H9 (cell line): Measurements from ENCODE around the gene KIF1A. TPM values are rescaled to one million over a fixed set of nuclear protein-coding genes. Genes with fewer than 3 reads are reported as not detected.

Source experiments
- DNase-seq: peaks from one replicate; pipeline ENCODE4 v3.0.0-alpha.2; 2017
- H2AFZ ChIP-seq: one replicate; pipeline ENCODE4 v1.6.1; 2013; ENCODE audit warnings: mild to moderate bottlenecking, low read length, control low read depth, moderate library complexity
- H2AK5ac ChIP-seq: 2 replicates; pipeline ENCODE4 v1.6.1; 2013; ENCODE audit warnings: low read length, control low read depth, mixed read lengths; ENCODE audit not compliant: insufficient read length
- H2BK120ac ChIP-seq: one replicate; pipeline ENCODE4 v1.6.1; 2013; ENCODE audit warnings: low read depth, mild to moderate bottlenecking, low read length, control low read depth, inconsistent platforms; ENCODE audit not compliant: poor library complexity, severe bottlenecking
- H2BK12ac ChIP-seq: 2 replicates; pipeline ENCODE4 v1.6.1; 2013; ENCODE audit warnings: low read length, control low read depth, mixed read lengths, low read depth; ENCODE audit not compliant: insufficient read length
- H2BK15ac ChIP-seq: 2 replicates; pipeline ENCODE4 v1.6.1; 2013; ENCODE audit warnings: low read depth, low read length, control low read depth
- H2BK20ac ChIP-seq: one replicate; pipeline ENCODE4 v1.6.1; 2013; ENCODE audit warnings: low read depth, mild to moderate bottlenecking, low read length, control low read depth, inconsistent platforms; ENCODE audit not compliant: poor library complexity, severe bottlenecking
- H2BK5ac ChIP-seq: 2 replicates; pipeline ENCODE4 v1.6.1; 2013; ENCODE audit warnings: low read length, control low read depth, mixed read lengths; ENCODE audit not compliant: insufficient read length
- H3K14ac ChIP-seq: 2 replicates; pipeline ENCODE4 v1.6.1; 2013; ENCODE audit warnings: low read length, control low read depth; ENCODE audit not compliant: insufficient read depth
- H3K18ac ChIP-seq: 2 replicates; pipeline ENCODE4 v1.6.1; 2013; ENCODE audit warnings: low read depth, mild to moderate bottlenecking, mixed read lengths, low read length, control low read depth; ENCODE audit not compliant: insufficient read length
- H3K23ac ChIP-seq: 2 replicates; pipeline ENCODE4 v1.6.1; 2013; ENCODE audit warnings: low read length, control low read depth, mixed read lengths, low read depth; ENCODE audit not compliant: insufficient read length
- H3K23me2 ChIP-seq: 2 replicates; pipeline ENCODE4 v1.6.1; 2013; ENCODE audit warnings: low read depth, mild to moderate bottlenecking, mixed read lengths, low read length, control low read depth; ENCODE audit not compliant: insufficient read length, poor library complexity, severe bottlenecking
- H3K27ac ChIP-seq: 2 replicates; pipeline ENCODE4 v1.5.1; 2013; ENCODE audit warnings: low read length, control low read depth, mixed read lengths, low read depth; ENCODE audit not compliant: insufficient read length
- H3K27me3 ChIP-seq: 2 replicates; pipeline ENCODE4 v1.6.1; 2013; ENCODE audit warnings: low read length, control low read depth, inconsistent platforms; ENCODE audit not compliant: insufficient read depth
- H3K4ac ChIP-seq: 2 replicates; pipeline ENCODE4 v1.6.1; 2013; ENCODE audit warnings: low read depth, mild to moderate bottlenecking, control low read depth, inconsistent platforms, low read length, moderate library complexity
- H3K4me1 ChIP-seq: 2 replicates; pipeline ENCODE4 v1.6.1; 2013; ENCODE audit warnings: low read length, control low read depth, inconsistent platforms; ENCODE audit not compliant: insufficient read depth
- H3K4me2 ChIP-seq: 2 replicates; pipeline ENCODE4 v1.6.1; 2013; ENCODE audit warnings: low read length, control low read depth, mixed read lengths; ENCODE audit not compliant: insufficient read length, insufficient read depth
- H3K56ac ChIP-seq: 2 replicates; pipeline ENCODE4 v1.6.1; 2013; ENCODE audit warnings: low read depth, mild to moderate bottlenecking, mixed read lengths, low read length, control low read depth; ENCODE audit not compliant: insufficient read length
- H3K79me1 ChIP-seq: 2 replicates; pipeline ENCODE4 v1.6.1; 2013; ENCODE audit warnings: low read depth, mild to moderate bottlenecking, moderate library complexity, low read length, control low read depth, inconsistent platforms; ENCODE audit not compliant: insufficient read depth, poor library complexity, severe bottlenecking
- H3K79me2 ChIP-seq: 2 replicates; pipeline ENCODE4 v1.6.1; 2013; ENCODE audit warnings: low read length, control low read depth, inconsistent platforms; ENCODE audit not compliant: insufficient read depth
- H3K9ac ChIP-seq: 2 replicates; pipeline ENCODE4 v1.6.1; 2013; ENCODE audit warnings: low read length, control low read depth, mixed read lengths; ENCODE audit not compliant: insufficient read length; ENCODE audit errors: extremely low read depth
- H3K9me3 ChIP-seq: one replicate; pipeline ENCODE4 v1.6.1; 2013; ENCODE audit warnings: low read depth, low read length, inconsistent platforms; ENCODE audit not compliant: control insufficient read depth
- H3T11ph ChIP-seq: one replicate; pipeline ENCODE4 v1.6.1; 2013; ENCODE audit warnings: mild to moderate bottlenecking, low read length, control low read depth, inconsistent platforms
- H4K20me1 ChIP-seq: one replicate; pipeline ENCODE4 v1.6.1; 2013; ENCODE audit not compliant: control insufficient read depth, insufficient read length, insufficient read depth
- H4K5ac ChIP-seq: 2 replicates; pipeline ENCODE4 v1.6.1; 2013; ENCODE audit warnings: low read depth, mild to moderate bottlenecking, mixed read lengths, low read length, control low read depth; ENCODE audit not compliant: insufficient read length
- H4K8ac ChIP-seq: replicated peaks from 2 replicates; pipeline ENCODE4 v1.6.1; 2013; ENCODE audit warnings: low read length, control low read depth, mixed read lengths, low read depth; ENCODE audit not compliant: insufficient read length
- H4K91ac ChIP-seq: 2 replicates; pipeline ENCODE4 v1.6.1; 2013; ENCODE audit warnings: low read depth, mild to moderate bottlenecking, moderate library complexity, mixed read lengths, low read length, control low read depth; ENCODE audit not compliant: insufficient read length
- H3K27ac Mint-ChIP-seq, 3 experiments: 2 replicates in 2 of 3; 3 replicates in 1 of 3; pipeline ENCODE4 v1.8.0; 2020 to 2021; ENCODE audit warnings: mixed read lengths in 3 of 3, mild to moderate bottlenecking in 1 of 3, moderate library complexity in 1 of 3
- H3K27me3 Mint-ChIP-seq: 2 replicates; pipeline ENCODE4 v1.8.0; 2021; ENCODE audit warnings: low read depth, mild to moderate bottlenecking, moderate library complexity, mixed read lengths
- H3K36me3 Mint-ChIP-seq, 3 experiments: 2 replicates in 2 of 3; 3 replicates in 1 of 3; pipeline ENCODE4 v1.8.0; 2020 to 2021; ENCODE audit warnings: low read depth in 3 of 3, mixed read lengths in 3 of 3; ENCODE audit not compliant: insufficient read depth in 1 of 3
- H3K4me1 Mint-ChIP-seq, 2 experiments: 2 replicates each; pipeline ENCODE4 v1.8.0; 2020; ENCODE audit warnings: mixed read lengths in 2 of 2
- H3K4me3 Mint-ChIP-seq, 2 experiments: 2 replicates in 1 of 2; 3 replicates in 1 of 2; pipeline ENCODE4 v1.8.0; 2020 to 2021; ENCODE audit warnings: mild to moderate bottlenecking in 2 of 2, mixed read lengths in 2 of 2, moderate library complexity in 1 of 2
- H3K9me3 Mint-ChIP-seq, 2 experiments: 2 replicates in 1 of 2; 3 replicates in 1 of 2; pipeline ENCODE4 v1.8.0; 2020; ENCODE audit warnings: mild to moderate bottlenecking in 2 of 2, mixed read lengths in 2 of 2, moderate library complexity in 1 of 2
- WGBS: extraction: QIAGEN DNeasy Blood & Tissue Kit; methylation state at CpG from one replicate; pipeline ENCODE4 v1.1.7; 2013; ENCODE audit warnings: missing lambda C conversion rate, low lambda C conversion rate, mixed read lengths; ENCODE audit not compliant: insufficient read length; ENCODE audit errors: extremely low coverage; 5-methylcytosine and 5-hydroxymethylcytosine counted together
- total RNA-seq: library from RNA; stranded (reverse); gene quantifications from 2 replicates; pipeline ENCODE4 v1.2.1, GENCODE V29; 2021
- TF ChIP-seq, protein P1 (sequence below): fragments of 200-600 bp; sonication (generic); conservative IDR thresholded peaks from 3 replicates; pipeline ENCODE4 v1.8.0; 2021; ENCODE audit warnings: antibody characterized with exemption, mild to moderate bottlenecking

KIF1A gene
- total RNA-seq, 1 experiment from 2014 or later = 204 TPM

- H2AK5ac ChIP-seq = no peak overlapping the region
- H4K91ac ChIP-seq = no peak overlapping the region
- H3K4me1 Mint-ChIP-seq = no peaks in the 10 kb centered on the region
- WGBS = no CpG with 5 or more reads among the region's 7 CpGs
- DNase-seq = no peak
- H3K9me3 ChIP-seq = no peaks in the 10 kb centered on the region
- H3T11ph ChIP-seq = no peak overlapping the region
- TF ChIP-seq, protein P1, sequence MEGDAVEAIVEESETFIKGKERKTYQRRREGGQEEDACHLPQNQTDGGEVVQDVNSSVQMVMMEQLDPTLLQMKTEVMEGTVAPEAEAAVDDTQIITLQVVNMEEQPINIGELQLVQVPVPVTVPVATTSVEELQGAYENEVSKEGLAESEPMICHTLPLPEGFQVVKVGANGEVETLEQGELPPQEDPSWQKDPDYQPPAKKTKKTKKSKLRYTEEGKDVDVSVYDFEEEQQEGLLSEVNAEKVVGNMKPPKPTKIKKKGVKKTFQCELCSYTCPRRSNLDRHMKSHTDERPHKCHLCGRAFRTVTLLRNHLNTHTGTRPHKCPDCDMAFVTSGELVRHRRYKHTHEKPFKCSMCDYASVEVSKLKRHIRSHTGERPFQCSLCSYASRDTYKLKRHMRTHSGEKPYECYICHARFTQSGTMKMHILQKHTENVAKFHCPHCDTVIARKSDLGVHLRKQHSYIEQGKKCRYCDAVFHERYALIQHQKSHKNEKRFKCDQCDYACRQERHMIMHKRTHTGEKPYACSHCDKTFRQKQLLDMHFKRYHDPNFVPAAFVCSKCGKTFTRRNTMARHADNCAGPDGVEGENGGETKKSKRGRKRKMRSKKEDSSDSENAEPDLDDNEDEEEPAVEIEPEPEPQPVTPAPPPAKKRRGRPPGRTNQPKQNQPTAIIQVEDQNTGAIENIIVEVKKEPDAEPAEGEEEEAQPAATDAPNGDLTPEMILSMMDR = no peak
- no peak overlapping the region for H3K4ac ChIP-seq
- H3K9ac ChIP-seq = no peak overlapping the region
- no peak overlapping the region for H3K27ac ChIP-seq
- no peak overlapping the region for H3K4me3 Mint-ChIP-seq
- no peak overlapping the region for H3K14ac ChIP-seq
- peaks cover 43 to 80% (median 79%) of the 10 kb centered on the region in 3 experiments for H3K36me3 Mint-ChIP-seq
- H2BK20ac ChIP-seq = no peak overlapping the region
- H2BK5ac ChIP-seq = no peak overlapping the region
- no peaks in the 10 kb centered on the region for H3K23me2 ChIP-seq
- no peak overlapping the region for H3K4me2 ChIP-seq
- no peak overlapping the region for H3K56ac ChIP-seq
- H2BK15ac ChIP-seq = no peak overlapping the region
- H4K8ac ChIP-seq = no peak overlapping the region
- H3K9me3 Mint-ChIP-seq = no peaks in the 10 kb centered on the region
- H3K4me1 ChIP-seq = no peaks in the 10 kb centered on the region
- no peaks in the 10 kb centered on the region for H3K79me1 ChIP-seq
- no peaks in the 10 kb centered on the region for H3K79me2 ChIP-seq
- H2BK12ac ChIP-seq = no peak overlapping the region
- H2BK120ac ChIP-seq = no peak overlapping the region
- no peak overlapping the region for H3K23ac ChIP-seq
- no peaks in the 10 kb centered on the region for H3K27me3 ChIP-seq
- H3K27ac Mint-ChIP-seq = no peak overlapping the region; a peak in 1 of 7 replicates
- H3K27me3 Mint-ChIP-seq = no peaks in the 10 kb centered on the region
- no peak overlapping the region for H2AFZ ChIP-seq
- no peak overlapping the region for H4K5ac ChIP-seq
- H3K18ac ChIP-seq = no peak overlapping the region
- H4K20me1 ChIP-seq = no peaks in the 10 kb centered on the region
Observed at GRCh38 chr2:240737958-240738357, 82.1 kb downstream of the KIF1A start.
